Measurements from ENCODE around the gene TH.

TH gene

DNA sequence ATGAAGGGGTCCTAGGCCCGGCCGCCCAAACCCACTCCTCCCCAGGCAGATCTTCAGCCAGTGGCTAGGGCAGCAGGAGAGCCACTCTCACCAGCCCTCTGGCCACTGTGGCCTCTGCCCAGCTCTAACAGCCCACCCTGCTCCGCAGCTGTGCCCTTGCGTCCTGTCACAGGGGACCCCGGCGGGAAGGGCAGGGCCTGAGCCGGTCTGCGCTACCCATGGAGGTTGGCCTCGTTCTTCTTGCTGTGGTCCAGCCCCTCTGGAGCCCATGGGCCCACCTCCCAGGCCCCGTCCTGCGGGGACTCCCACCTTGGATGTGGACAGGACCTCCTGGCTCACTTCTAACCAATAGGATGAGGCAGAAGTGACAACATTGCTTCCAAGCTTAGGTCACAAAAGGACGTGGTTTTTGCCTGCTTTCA lies 38.3 kb upstream of the TH start:
- DNase-seq = no peak
- in situ Hi-C loops (cut with MboI; ENCODE audit: low pct_unique_long_range_greater_than_20kb, low sequenced_read_pairs) = no loop called here

DNA sequence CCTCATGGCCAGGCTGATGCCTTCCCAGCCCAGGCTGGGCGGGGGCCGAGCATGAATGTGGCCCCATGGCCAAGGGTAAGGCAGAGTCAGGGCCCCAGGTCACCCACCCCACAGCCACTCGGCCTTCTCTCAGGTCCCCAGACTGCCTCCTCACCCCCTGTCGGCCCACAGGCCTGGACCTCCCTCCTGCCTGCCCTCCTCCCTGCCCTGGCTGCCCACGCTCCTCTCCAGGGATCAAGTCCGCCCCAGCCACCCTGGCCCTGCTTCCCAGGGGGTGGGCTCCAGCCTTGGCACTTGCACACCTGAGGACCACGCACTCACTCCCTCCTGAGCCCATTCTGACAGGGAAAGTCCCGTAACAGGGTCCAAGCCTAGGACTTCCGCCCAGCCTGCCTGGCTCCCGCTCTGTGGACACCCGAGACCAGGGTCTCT lies 37.8 kb upstream of the TH start:
- in situ Hi-C loops (cut with MboI; ENCODE audit: low pct_unique_long_range_greater_than_20kb, low sequenced_read_pairs) = no loop called here
- DNase-seq = no peak

DNA sequence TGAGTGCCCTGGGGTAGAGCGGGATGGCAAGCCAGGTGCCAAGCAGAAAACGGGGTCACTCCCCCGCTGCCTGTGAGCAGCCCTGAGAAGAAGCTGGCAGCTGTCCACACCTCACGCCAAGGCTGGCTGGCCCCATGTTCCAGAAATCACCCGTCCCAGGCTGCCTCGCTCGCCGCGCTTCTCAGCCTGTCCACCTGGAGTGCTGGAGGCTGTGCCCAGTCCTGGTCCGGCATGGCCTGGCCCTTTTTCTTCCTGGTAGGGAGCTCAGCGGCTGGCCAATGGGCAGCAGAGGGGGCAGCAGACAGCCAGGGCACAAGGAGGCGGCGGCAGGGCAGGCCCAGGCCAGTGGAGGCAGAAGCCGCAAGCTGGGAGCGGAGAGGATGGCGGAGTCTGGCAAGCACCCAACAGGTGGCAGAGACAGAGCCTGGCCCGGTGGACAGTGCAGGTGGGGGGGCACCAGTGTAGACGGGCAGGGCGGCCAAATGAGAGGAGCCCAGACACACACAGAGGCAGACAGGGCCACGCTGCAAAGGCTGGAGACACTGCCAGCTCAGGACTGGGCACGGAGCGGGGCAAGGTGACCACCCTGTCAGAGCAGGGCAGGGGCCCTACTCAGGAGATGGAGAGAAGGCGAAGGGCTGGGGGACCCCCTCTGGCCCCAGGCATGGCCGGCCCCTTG lies 37.2 kb upstream of the TH start:
- in situ Hi-C loops (cut with MboI; ENCODE audit: low pct_unique_long_range_greater_than_20kb, low sequenced_read_pairs) = no loop called here
- no peak for DNase-seq

DNA sequence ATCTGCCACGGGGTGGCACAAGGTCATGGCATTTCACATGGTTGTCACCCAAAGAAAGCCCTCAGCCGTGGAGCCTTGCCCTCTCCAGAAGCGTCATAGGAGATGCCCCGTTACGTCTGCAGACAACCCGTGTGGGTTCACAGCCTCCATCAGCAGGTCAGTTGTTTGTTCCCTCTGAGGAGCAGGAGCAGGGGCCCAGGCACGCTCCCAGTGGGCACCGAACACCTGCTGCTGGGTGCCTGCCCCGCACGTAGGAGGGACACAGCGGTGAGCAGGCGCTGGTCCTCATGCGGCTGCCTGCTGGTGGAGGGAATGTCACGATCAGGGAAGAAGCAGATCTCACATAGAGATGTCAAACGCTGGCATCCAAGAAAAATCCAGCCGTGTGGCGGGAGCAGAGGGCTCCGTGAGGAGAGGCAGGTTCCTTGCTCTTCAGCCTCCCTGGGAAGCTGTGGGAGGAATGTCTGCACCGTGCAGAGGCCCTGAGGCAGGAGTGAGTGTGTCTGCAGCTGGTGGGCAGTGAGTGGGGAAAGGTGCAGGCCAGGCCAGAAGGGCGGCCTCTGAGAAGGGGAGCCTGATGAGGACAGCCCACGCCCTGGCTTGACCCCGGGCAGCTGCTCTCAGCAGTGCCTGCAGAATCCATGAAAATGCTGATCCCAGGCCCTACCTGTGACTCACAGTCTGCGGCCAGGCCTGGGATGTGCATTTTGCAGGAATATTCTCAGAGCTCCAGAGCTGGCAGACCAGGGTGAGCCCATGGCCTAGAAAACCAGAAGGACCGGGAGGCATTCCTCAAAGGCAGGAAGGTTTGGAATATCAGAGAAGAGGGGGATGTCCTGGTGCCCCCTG lies 36.4 kb upstream of the TH start:
- DNase-seq = no peak
- in situ Hi-C loops (cut with MboI; ENCODE audit: low pct_unique_long_range_greater_than_20kb, low sequenced_read_pairs) = no loop called here

DNA sequence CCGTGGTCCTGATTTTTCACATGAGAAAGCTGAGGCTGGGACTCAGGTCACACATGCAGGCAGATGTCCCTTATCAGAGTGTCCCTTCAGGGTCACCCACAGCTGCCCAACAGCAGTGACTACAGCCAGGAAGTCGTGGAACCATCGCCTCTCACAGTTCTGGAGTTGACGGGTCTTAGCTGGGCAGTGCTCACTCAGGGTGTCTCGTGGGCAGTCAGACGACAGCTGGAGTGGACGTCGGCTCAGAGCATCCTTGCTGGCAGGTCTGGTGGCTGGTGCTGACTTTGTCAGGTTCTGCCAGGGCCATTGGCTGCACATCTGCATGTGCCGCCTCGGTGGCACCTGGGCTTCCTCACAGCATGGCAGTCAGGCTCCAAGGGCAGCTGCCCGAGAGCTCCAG lies 35.6 kb upstream of the TH start:
- in situ Hi-C loops (cut with MboI; ENCODE audit: low pct_unique_long_range_greater_than_20kb, low sequenced_read_pairs) = no loop called here

DNA sequence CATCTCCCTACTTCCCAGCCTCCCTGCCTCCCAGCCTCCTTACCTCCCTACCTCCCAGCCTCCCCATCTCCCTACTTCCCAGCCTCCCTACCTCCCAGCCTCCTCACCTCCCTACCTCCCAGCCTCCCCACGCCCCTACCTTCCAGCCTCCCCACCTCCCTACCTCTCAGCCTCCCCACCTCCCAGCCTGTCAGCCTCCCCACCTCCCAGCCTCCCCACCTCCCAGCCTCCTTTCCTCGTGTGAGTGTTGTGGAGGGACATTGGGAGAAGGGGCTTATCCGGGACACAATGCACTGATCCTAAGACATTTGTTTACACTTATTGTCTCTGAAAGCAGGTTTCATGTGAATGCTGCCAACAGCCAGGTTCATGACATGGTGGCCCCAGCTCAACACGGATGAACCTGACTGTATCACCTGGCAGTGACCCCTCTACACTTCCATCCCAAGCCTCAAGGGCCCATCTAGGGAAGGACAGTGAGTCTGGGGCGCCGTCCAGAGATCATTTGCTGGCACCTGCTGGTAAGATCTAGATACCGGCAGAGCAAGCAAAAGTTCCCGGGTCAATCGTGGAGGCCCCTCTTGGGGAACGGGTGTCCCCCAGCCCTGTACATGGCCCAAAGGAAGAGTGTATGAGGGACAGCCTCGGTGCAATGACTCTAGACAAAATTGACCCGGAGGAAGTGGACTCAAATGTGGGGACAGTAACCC lies 34.5 kb upstream of the TH start:
- no peak for DNase-seq
- in situ Hi-C loops (cut with MboI; ENCODE audit: low pct_unique_long_range_greater_than_20kb, low sequenced_read_pairs) = no loop called here

More for the DNA sequence above, 35.6 kb upstream of the TH start:
- no peak for DNase-seq

DNA sequence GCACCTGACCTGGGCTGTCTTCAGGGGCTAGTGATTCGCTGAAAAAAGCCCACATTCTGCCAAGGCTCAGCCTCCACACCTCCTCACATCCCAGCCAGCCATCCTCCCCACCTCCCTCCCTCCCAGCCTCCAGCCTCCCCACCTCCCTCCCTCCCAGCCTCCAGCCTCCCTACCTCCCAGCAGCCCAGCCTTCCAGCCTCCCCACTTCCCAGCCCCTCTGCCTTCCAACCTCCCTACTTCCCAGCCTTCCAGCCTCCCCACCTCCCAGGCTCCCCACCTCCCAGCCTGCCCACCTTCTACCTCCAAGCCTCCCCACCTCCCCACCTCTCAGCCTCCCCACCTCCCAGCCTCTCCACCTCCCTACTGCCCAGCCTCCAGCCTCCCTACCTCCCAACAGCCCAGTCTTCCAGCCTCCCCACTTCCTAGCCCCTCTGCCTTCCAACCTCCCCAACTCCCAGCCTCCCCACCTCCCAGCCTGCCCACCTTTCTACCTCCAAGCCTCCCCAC lies 33.7 kb upstream of the TH start:
- in situ Hi-C loops (cut with MboI; ENCODE audit: low pct_unique_long_range_greater_than_20kb, low sequenced_read_pairs) = no loop called here
- no peak for DNase-seq

DNA sequence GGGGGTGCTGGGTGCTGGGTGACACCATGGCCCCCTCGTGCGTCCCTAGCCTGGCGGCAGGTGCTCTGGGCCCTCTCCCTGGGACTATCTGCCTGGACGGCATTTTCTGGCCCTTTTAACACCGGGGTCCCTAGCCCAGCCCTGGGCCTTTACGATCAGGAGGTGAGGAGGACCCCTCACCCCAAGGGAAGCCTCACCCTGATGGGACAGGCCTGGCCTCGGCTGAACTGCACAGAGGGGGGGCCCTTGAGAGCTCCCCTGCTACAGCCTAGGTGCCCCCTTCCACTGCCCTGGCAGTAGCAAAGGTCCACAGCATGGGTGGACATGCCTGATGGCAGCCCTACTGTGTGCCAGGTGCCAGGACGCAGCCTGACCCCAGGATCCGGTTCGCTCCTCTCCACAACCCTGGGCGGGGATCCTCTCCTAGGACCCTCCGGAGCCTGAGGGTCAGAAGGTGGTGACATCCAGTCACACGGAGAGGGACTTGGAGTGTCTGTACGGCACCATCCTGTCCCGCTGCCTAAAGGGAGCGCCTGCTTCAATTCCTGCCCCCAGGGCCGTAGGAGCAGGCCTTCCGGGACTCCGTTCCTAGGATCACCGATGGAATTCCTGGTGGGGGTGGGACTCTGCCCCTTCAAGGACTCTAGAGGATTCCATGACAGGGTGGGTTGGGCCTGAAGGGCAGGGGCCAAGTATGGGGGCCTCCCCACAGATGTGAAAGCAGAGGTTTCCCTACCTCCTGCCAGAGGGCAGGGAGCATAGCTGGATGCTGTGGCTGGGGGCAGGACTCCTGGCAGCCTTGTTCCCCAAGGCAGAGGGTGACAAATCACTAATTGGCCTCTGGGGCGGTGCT lies 33.0 kb upstream of the TH start:
- in situ Hi-C loops (cut with MboI; ENCODE audit: low pct_unique_long_range_greater_than_20kb, low sequenced_read_pairs) = no loop called here
- no peak for DNase-seq

DNA sequence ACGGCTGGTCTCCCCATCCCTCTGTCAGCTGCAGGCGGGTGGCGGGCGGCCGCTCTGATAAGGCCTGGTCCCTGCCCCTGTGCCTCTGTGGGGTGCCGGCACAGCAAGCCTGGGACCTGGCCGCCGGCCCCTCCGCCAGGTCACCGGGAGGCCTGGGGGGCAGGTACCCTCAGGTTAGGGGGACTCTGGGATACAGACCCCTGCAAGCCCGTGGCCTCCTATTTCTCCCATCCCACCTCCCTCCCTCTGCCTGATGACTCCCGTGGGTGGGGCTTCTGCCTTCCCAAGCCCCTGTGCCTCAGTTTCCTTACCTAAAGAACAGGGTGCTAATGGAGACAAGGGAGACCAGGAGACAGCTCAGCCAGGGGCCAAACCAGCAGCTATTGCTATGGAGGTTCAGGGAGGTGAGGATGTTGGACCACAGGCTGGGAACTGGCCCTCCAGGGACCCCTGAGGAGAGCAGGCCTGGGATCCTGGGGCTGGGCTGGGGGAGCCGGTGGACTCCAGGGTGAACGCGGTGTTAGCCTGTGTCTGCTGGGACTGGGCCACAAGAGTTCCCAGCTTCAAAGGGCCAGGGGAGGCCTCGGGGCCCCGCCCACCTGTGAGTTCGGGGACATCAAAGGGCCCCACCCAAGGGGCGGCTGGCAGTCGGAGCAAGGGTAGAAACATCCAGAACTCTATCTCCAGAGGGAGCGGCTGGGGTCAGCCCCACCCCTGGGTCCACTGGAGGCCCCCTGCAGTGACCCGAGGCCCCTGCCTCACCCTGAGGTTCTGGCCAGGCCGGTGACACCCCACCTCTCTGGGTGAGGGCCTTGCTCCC lies 32.0 kb upstream of the TH start:
- no peak for DNase-seq
- in situ Hi-C loops (cut with MboI; ENCODE audit: low pct_unique_long_range_greater_than_20kb, low sequenced_read_pairs) = no loop called here

DNA sequence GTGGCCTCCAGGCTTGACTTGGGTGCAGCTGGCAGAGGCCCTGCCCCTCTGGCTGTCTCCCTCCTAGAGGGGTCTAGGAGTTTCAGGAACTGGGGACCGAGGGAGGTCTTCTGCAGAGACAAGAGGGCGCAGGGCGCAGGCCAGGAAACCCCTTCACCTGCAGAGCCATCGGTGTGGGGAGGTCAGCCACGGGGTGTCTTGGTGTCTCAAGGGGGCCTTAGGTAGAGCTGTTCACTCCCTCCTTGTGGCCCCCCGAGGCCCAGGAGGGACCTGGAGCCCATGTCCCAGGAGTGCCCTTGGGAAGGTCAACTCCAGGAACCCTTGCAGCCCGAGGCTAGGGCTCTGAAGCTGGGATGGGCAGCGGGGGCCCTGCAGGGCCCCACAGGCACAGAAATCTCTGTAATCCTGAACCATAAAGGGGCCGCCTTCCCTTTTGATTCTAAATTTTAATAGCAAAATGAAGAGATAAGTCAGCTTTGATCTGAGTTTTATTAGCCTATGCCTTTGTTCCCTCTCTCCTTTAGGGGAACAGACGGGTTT lies 31.4 kb upstream of the TH start:
- in situ Hi-C loops (cut with MboI; ENCODE audit: low pct_unique_long_range_greater_than_20kb, low sequenced_read_pairs) = no loop called here
- DNase-seq = no peak

DNA sequence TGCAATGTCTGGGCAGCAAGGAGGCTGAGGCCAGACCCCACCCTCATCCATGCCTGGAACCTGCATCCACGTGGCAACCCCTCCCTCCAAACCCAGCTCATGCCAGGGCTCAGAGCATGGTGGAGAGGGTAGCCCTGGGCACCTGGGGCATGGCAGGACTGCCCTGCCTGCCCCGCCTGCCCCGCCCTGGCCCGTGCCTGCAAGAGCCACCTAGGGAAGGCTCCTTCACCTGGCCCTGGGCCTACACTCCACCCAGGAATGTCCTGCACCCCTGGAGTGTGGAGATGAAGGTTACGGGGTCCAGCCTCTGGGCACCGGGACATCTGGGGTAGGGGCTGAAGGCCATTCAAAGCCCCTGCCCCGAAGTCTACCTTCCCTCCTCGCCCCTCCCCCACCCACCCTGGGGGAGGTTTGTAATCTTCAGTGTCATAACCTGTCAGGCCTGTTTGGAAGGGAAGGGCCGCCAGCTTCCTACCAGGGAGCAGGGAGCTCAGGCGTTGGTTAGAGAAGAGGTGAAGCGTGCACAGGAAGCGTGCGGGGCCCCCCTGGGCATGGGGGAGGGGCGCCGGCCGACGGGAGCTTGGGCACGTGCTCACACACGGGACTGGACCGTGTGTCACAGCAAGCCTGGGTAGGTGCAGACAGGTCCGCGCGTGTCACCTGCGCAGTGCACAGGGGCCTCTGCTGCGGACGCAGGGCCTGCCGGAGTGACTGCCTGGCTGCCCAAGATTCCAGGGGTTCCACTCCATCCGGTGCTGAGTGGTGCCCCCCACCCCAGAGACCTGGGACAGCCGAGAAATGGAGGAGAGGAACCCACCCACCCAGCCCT lies 30.7 kb upstream of the TH start:
- in situ Hi-C loops (cut with MboI; ENCODE audit: low pct_unique_long_range_greater_than_20kb, low sequenced_read_pairs) = no loop called here
- DNase-seq = peak; percentile 57

DNA sequence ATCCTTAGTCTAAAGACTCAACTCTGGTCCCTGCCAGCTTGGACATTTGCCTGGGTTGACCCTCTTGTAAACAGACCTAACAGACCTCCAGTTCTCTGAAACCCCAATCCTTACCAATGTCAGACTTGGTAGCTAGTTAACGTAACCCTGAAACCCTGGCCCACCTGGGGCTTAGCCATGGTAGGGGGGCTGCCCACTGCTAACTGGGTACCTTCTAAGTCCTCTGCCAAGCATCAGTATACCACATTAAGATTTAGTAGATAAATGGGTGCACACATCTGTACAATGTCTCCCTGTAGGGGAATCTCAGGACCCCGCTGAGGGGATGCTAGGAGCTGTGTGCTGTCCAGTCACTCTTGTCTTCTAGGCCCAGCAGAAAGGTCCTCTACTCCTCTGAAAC lies 29.9 kb upstream of the TH start:
- in situ Hi-C loops (cut with MboI; ENCODE audit: low pct_unique_long_range_greater_than_20kb, low sequenced_read_pairs) = no loop called here
- DNase-seq = no peak

DNA sequence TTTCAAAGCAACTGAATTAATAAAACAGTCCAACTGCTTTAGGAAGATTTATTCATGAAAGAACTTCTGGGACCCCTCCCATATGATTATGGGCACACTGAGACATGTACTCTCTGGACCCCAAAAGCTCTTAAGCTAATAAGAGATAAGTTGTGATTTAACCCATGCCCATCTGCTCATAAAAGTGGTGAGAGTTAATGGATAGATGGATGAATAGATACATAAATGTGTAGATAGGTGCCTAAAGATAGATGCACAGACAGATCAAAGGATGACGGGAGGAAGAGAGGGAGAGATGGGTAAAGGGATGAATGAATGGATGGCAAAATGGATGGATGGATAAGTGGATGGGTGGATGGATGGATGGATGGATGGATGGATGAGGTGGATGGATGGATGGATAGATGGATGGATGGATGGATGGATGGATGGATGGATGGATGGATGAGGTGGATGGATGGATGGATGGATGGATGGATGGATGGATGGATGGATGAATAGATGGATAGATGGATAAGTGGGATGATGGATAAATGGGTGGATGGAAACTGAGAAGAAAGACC lies 29.4 kb upstream of the TH start:
- in situ Hi-C loops (cut with MboI; ENCODE audit: low pct_unique_long_range_greater_than_20kb, low sequenced_read_pairs) = no loop called here
- DNase-seq = no peak

DNA sequence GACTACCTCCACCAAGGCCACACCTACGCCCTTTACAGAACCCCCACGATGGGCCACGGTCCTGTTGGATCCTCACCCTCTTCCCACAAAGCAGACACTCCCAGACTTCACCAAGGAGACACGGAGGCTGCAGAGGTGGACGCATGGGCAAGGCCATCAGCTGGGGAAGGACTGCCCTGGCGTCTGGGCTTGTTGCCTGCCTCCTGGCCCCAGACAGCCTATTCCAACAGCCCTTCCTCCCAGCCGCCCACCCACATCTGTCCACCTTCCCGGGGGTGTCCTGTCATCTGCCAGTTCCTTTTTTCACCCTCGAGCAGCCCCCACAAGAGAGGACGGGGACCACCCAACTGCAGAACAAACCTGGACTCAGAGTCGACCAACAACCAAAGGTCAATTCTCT lies 28.9 kb upstream of the TH start:
- no peak for DNase-seq
- in situ Hi-C loops (cut with MboI; ENCODE audit: low pct_unique_long_range_greater_than_20kb, low sequenced_read_pairs) = no loop called here

DNA sequence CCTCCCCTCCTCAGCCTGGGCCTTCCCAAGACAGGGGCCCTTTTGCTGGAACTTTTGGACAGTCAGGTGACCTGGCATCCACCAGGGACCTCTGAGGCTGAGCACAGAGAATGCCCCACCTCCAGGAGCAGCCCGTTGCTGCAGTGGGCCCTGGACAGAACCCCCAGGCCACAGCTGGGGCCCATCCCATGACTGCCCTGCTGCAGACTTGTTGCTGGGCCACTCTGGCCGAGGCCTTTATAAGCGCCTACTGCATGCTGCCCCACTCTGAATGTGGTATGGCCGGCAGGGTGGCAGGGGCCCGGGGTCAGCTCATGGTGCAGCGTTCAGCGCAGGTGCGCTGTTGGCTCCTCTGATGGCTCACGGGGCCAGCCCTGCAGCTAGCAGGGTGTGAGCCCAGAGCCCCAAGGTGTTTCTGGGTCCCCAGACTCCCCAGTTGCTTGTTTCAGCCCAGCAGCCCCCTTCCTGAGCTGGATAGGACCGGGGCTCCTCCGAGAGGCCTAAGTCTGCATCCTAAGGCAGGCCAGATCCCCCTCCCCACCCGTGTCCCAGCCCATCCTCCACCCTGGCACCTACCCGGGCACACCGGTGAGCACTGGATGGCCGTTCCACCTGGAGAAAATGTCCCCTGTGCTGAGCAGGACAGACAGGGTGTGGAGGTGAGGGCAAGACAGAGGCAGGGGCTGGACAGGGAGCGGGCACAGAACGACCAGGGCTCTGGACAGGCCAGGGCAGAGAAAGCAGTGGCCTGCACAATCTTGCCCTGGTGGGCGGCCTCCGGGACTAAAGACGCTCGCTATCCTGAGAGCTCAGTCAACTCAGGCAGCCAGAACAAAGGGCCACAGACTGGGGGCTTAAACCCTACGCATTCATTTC lies 28.1 kb upstream of the TH start:
- in situ Hi-C loops (cut with MboI; ENCODE audit: low pct_unique_long_range_greater_than_20kb, low sequenced_read_pairs) = loop anchor here (10.0 to 25.0 kb wide), 2 partner anchors 215 to 338 kb away; no protein-coding TSS in a partner anchor
- no peak for DNase-seq
